Cardiac fibroblast (primary cell): Measurements from ENCODE around the gene MYO5C.

Experiments
- DNase-seq, 2 donors: peaks; one replicate each; pipeline versions ENCODE4 v3.0.0 to v3.0.0-alpha.2; 2010; ENCODE audit warnings: low read depth in 2 of 2
- H3K4me3 ChIP-seq, 2 donors: replicated peaks in 1 of 2; 1 replicate in 1 of 2; 2 replicates in 1 of 2; pipeline ENCODE4 v1.5.1; 2011; ENCODE audit warnings: low read depth in 2 of 2, low read length in 2 of 2, mild to moderate bottlenecking in 2 of 2, moderate library complexity in 1 of 2
- CTCF ChIP-seq: IDR thresholded peaks from one replicate; pipeline ENCODE4 v1.5.1; 2011; ENCODE audit warnings: low read depth, mild to moderate bottlenecking, low read length, inconsistent platforms

Gene MYO5C

GRCh38 chr15:52280326-52281084 lies 15.1 kb downstream of the MYO5C start:
- DNase-seq = no peak
- no peak for TF ChIP-seq CTCF

GRCh38 chr15:52278636-52279367 lies 16.8 kb downstream of the MYO5C start:
- no peak for DNase-seq
- H3K4me3 ChIP-seq = no peak overlapping the region
- no peak for TF ChIP-seq CTCF

More at GRCh38 chr15:52280326-52281084, 15.1 kb downstream of the MYO5C start:
- H3K4me3 ChIP-seq = no peak overlapping the region

GRCh38 chr15:52278135-52278534 lies 17.5 kb downstream of the MYO5C start:
- TF ChIP-seq CTCF = no peak
- H3K4me3 ChIP-seq = no peak overlapping the region
- DNase-seq = no peak

GRCh38 chr15:52277575-52277974 lies 18.0 kb downstream of the MYO5C start:
- DNase-seq = no peak
- no peak for TF ChIP-seq CTCF
- no peak overlapping the region for H3K4me3 ChIP-seq

- H3K4me3 ChIP-seq = no peak overlapping the region
- no peak for DNase-seq
- no peak for TF ChIP-seq CTCF
These were observed 19.3 kb downstream of the MYO5C start for GRCh38 chr15:52276256-52276770.

GRCh38 chr15:52263563-52264282 lies 31.9 kb downstream of the MYO5C start:
- TF ChIP-seq CTCF = no peak
- no peak for DNase-seq

More at GRCh38 chr15:52263563-52264282, 31.9 kb downstream of the MYO5C start:
- no peak overlapping the region for H3K4me3 ChIP-seq
